Brain microvascular endothelial cell (primary cell): ENCODE data around the gene NSFL1C.
A peak's percentile ranks its signal among the peaks of the same experiment; 100 is the strongest.
"Not testable (repeated sequence)": the region's sequence is repeated elsewhere in the genome, so short reads cannot be mapped to it uniquely, and the experiment has no call there.

Experiments
- DNase-seq: peaks from one replicate; pipeline ENCODE4 v3.0.0-alpha.2; 2020
- H3K27ac ChIP-seq: fragments of 250-450 bp; sonication (Bioruptor Pico); 2 replicates; pipeline ENCODE4 v1.5.1; 2020; ENCODE audit warnings: mild to moderate bottlenecking, moderate library complexity
- H3K27me3 ChIP-seq: fragments of 250-450 bp; sonication (Bioruptor Pico); replicated peaks from 2 replicates; pipeline ENCODE4 v1.5.1; 2020; ENCODE audit warnings: mild to moderate bottlenecking
- H3K36me3 ChIP-seq: fragments of 250-450 bp; sonication (Bioruptor Pico); replicated peaks from 2 replicates; pipeline ENCODE4 v1.5.1; 2020; ENCODE audit warnings: mild to moderate bottlenecking
- H3K4me3 ChIP-seq: 2 replicates; pipeline ENCODE4 v1.5.1; 2011; ENCODE audit warnings: low read depth, mild to moderate bottlenecking, control low read depth, low read length, moderate library complexity
- in situ Hi-C: cut with HindIII; loops from 2 replicates; pipeline ENCODE4 v1.10.0; 2017; ENCODE audit warnings: low sequenced_read_pairs, low pct_ligation_motif_present
- TF ChIP-seq, protein P1 (sequence below): IDR thresholded peaks from 2 replicates; pipeline ENCODE4 v1.5.1; 2011; ENCODE audit warnings: low read depth, mild to moderate bottlenecking, moderate library complexity, low read length, control low read depth, inconsistent platforms; ENCODE audit errors: missing control alignments

NSFL1C gene

DNA sequence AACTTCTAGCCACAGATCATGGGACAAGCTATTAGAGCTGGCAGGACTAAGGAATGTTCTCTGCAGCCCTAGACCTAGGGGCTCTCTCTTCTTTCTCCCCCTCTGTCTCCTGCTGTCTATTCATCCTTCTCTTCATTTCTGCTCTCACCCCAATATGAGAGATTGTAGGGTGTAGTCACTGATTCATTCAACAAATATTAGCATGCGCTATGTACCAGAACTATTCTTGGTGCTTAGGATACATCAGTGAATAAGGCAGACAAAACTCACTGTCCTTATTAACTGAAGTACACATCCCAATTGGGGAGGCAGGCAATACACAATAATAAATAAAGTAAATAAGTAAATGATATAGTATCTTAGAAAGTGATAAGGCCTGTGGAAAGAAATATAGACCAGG lies 39.2 kb upstream of the NSFL1C start:
- no peak overlapping the region for H3K4me3 ChIP-seq
- TF ChIP-seq, protein P1, sequence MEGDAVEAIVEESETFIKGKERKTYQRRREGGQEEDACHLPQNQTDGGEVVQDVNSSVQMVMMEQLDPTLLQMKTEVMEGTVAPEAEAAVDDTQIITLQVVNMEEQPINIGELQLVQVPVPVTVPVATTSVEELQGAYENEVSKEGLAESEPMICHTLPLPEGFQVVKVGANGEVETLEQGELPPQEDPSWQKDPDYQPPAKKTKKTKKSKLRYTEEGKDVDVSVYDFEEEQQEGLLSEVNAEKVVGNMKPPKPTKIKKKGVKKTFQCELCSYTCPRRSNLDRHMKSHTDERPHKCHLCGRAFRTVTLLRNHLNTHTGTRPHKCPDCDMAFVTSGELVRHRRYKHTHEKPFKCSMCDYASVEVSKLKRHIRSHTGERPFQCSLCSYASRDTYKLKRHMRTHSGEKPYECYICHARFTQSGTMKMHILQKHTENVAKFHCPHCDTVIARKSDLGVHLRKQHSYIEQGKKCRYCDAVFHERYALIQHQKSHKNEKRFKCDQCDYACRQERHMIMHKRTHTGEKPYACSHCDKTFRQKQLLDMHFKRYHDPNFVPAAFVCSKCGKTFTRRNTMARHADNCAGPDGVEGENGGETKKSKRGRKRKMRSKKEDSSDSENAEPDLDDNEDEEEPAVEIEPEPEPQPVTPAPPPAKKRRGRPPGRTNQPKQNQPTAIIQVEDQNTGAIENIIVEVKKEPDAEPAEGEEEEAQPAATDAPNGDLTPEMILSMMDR: no peak
- H3K27ac ChIP-seq: no peak overlapping the region
- no peaks in the 10 kb centered on the region for H3K27me3 ChIP-seq
- DNase-seq: no peak
- in situ Hi-C loops: no loop called here
- H3K36me3 ChIP-seq: no peaks in the 10 kb centered on the region

DNA sequence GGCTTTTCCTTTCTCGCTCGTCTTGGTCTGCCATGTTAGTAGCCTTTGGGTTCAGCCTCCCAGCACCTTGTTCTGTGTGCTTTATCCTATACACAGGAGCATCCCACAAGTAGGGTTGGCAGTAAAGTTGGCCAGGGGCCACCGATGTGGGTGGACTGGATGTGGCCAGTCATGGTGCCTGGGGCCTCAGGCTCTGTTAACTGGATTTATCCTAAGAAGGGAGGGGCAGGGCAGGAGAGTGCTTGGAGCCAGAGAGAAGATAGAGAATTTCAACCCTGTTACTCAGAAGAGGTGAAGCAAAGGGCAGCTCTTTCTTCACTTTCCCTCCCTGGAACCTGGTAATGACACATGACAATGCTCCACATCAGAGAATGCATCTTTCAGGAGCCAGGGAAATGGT lies 38.7 kb upstream of the NSFL1C start:
- no peaks in the 10 kb centered on the region for H3K36me3 ChIP-seq
- H3K27ac ChIP-seq: no peak overlapping the region
- DNase-seq: peak; percentile 18
- in situ Hi-C loops: no loop called here
- no peak overlapping the region for H3K4me3 ChIP-seq
- peaks cover 3% of the 10 kb centered on the region for H3K27me3 ChIP-seq
- TF ChIP-seq, protein P1: no peak

- in situ Hi-C loops: no loop called here
- no peak overlapping the region for H3K4me3 ChIP-seq
Observed at GRCh38 chr20:1503564-1504227, 37.0 kb upstream of the NSFL1C start.

GRCh38 chr20:1500496-1500895 lies 33.8 kb upstream of the NSFL1C start:
- no peak for DNase-seq
- H3K4me3 ChIP-seq: no peak overlapping the region
- in situ Hi-C loops: no loop called here
- H3K27me3 ChIP-seq: peaks cover 6% of the 10 kb centered on the region
- H3K36me3 ChIP-seq: no peaks in the 10 kb centered on the region
- TF ChIP-seq, protein P1: no peak
- H3K27ac ChIP-seq: no peak overlapping the region

More at GRCh38 chr20:1503564-1504227, 37.0 kb upstream of the NSFL1C start:
- DNase-seq: peak; percentile 93
- H3K27me3 ChIP-seq: peaks cover 5% of the 10 kb centered on the region
- TF ChIP-seq, protein P1: peak; percentile 100
- no peaks in the 10 kb centered on the region for H3K36me3 ChIP-seq
- H3K27ac ChIP-seq: no peak overlapping the region

- Histone ChIP-seq H3K27ac (no peak overlapping the region), H3K36me3 (no peaks in the 10 kb centered on the region), H3K27me3 (peaks cover 13% of the 10 kb centered on the region), H3K4me3 (no peak overlapping the region)
- in situ Hi-C loops: no loop called here
- TF ChIP-seq, protein P1: no peak
- no peak for DNase-seq
Observed at GRCh38 chr20:1499528-1500420, 33.1 kb upstream of the NSFL1C start.

DNA sequence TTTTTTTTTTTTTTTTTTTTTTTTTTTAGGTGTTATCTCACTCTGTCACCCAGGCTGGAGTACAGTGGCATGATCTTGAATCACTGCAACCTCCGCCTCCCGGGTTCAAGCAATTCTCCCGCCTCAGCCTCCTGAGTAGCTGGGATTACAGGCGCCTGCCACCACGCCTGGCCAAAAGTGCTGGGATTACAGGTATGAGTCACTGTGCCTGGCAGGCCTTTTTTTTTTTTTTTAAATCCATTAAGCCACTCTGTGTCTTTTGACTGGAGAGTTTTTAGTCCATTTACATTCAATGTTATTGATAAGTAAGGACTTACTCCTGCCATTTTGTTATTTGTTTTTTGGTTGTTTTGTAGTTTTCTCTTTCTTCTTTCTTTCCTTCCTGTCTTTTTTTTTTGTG lies 30.7 kb upstream of the NSFL1C start:
- H3K27ac ChIP-seq, DNase-seq, H3K36me3 ChIP-seq, H3K4me3 ChIP-seq, in situ Hi-C loops: not testable (repeated sequence)
- peaks cover 21% of the 10 kb centered on the region for H3K27me3 ChIP-seq
